IMR-90 (cell line): ENCODE data around the gene MRPL45. TPM values are rescaled to one million over a fixed set of nuclear protein-coding genes. Genes with fewer than 3 reads are reported as not detected.
A peak's percentile ranks its signal among the peaks of the same experiment; 100 is the strongest.

ENCODE experiments used
- ATAC-seq: fragments of 200-7000 bp; cut with Tn5 transposase; 2 replicates; pipeline ENCODE4 v1.9.1; 2020; ENCODE audit warnings: low read depth, mild to moderate bottlenecking, moderate library complexity
- BruUV-seq: library from RNA; stranded (reverse); fragments of 400-500 nt; replicated peaks from 2 replicates; lab custom pipeline; 2021; lab: Mats Ljungman, UMichigan
- CTCF ChIA-PET: fragments of 300-600 bp; formaldehyde crosslinking; extraction: SDS; loops from one replicate; lab custom pipeline; 2021; ENCODE audit warnings: antibody characterized with exemption; lab: Yijun Ruan, JAX
- POLR2A ChIA-PET: fragments of 300-600 bp; sonication (Branson Sonifier 250); formaldehyde crosslinking; loops from one replicate; lab custom pipeline; 2022; ENCODE audit warnings: antibody characterized with exemption; ENCODE audit not compliant: unreplicated experiment; lab: Charles Lee
- DNase-seq: peaks from one replicate; pipeline ENCODE4 v3.0.0; 2013
- H2AFZ ChIP-seq: replicated peaks from 2 replicates; pipeline ENCODE3; 2013; ENCODE audit warnings: low read length, mild to moderate bottlenecking; ENCODE audit not compliant: poor library complexity
- H2AK5ac ChIP-seq: 2 replicates; pipeline ENCODE4 v1.6.1; 2013; ENCODE audit warnings: low read depth, low read length, inconsistent platforms
- H2AK9ac ChIP-seq: replicated peaks from 2 replicates; pipeline ENCODE3; 2013; ENCODE audit warnings: mild to moderate bottlenecking, low read depth, low read length, moderate library complexity; ENCODE audit not compliant: poor library complexity
- H2BK120ac ChIP-seq: 2 replicates; pipeline ENCODE4 v1.6.1; 2013; ENCODE audit warnings: low read depth, low read length, inconsistent platforms
- H2BK15ac ChIP-seq: 3 replicates; pipeline ENCODE4 v1.6.1; 2013; ENCODE audit warnings: low read depth, low read length, inconsistent platforms
- H2BK20ac ChIP-seq: 2 replicates; pipeline ENCODE4 v1.6.1; 2013; ENCODE audit warnings: low read depth, mild to moderate bottlenecking, inconsistent platforms, low read length, moderate library complexity
- H2BK5ac ChIP-seq: 2 replicates; pipeline ENCODE4 v1.6.1; 2013; ENCODE audit warnings: mild to moderate bottlenecking, low read depth, low read length, inconsistent platforms; ENCODE audit not compliant: poor library complexity, severe bottlenecking
- H3K14ac ChIP-seq: replicated peaks from 2 replicates; pipeline ENCODE4 v1.6.1; 2013; ENCODE audit warnings: low read depth, low read length, inconsistent platforms
- H3K18ac ChIP-seq: 2 replicates; pipeline ENCODE4 v1.6.1; 2013; ENCODE audit warnings: low read depth, low read length, control low read depth
- H3K23ac ChIP-seq: 2 replicates; pipeline ENCODE4 v1.6.1; 2013; ENCODE audit warnings: low read depth, low read length, inconsistent platforms
- H3K27ac ChIP-seq: 2 replicates; pipeline ENCODE4 v1.5.1; 2013; ENCODE audit warnings: mild to moderate bottlenecking, control low read depth, low read length; ENCODE audit not compliant: insufficient read depth
- H3K27me3 ChIP-seq: 2 replicates; pipeline ENCODE4 v1.6.1; 2013; ENCODE audit warnings: low read length; ENCODE audit not compliant: control insufficient read depth, insufficient read depth
- H3K36me3 ChIP-seq: 2 replicates; pipeline ENCODE4 v1.6.1; 2013; ENCODE audit warnings: low read length, mixed read lengths; ENCODE audit not compliant: control insufficient read depth, insufficient read depth
- H3K4ac ChIP-seq: 2 replicates; pipeline ENCODE4 v1.6.1; 2013; ENCODE audit warnings: low read depth, low read length, inconsistent platforms
- H3K4me1 ChIP-seq: 2 replicates; pipeline ENCODE4 v1.6.1; 2013; ENCODE audit warnings: low read length, mixed read lengths; ENCODE audit not compliant: control insufficient read depth, insufficient read depth
- H3K4me2 ChIP-seq: 2 replicates; pipeline ENCODE4 v1.6.1; 2013; ENCODE audit warnings: low read depth, mild to moderate bottlenecking, control low read depth, low read length, moderate library complexity
- H3K4me3 ChIP-seq: 2 replicates; pipeline ENCODE4 v1.5.1; 2013; ENCODE audit warnings: low read depth, mild to moderate bottlenecking, control low read depth, low read length, moderate library complexity; ENCODE audit not compliant: insufficient read depth
- H3K56ac ChIP-seq: 2 replicates; pipeline ENCODE4 v1.6.1; 2013; ENCODE audit warnings: low read length, inconsistent platforms; ENCODE audit not compliant: insufficient read depth; ENCODE audit errors: extremely low read depth
- H3K79me1 ChIP-seq, 2 experiments: 2 replicates each; pipeline ENCODE4 v1.6.1; 2013; ENCODE audit warnings: low read length in 2 of 2, inconsistent platforms in 1 of 2, low read depth in 1 of 2
- H3K9ac ChIP-seq: 2 replicates; pipeline ENCODE4 v1.6.1; 2013; ENCODE audit warnings: low read depth, low read length, control low read depth
- H3K9me1 ChIP-seq: 2 replicates; pipeline ENCODE4 v1.6.1; 2013; ENCODE audit warnings: low read length, inconsistent platforms; ENCODE audit not compliant: insufficient read depth
- H3K9me3 ChIP-seq: 2 replicates; pipeline ENCODE4 v1.6.1; 2013; ENCODE audit warnings: low read length; ENCODE audit not compliant: control insufficient read depth, insufficient read depth
- H4K20me1 ChIP-seq: 2 replicates; pipeline ENCODE4 v1.6.1; 2013; ENCODE audit warnings: low read length, inconsistent platforms; ENCODE audit not compliant: insufficient read depth
- H4K5ac ChIP-seq: 2 replicates; pipeline ENCODE4 v1.6.1; 2013; ENCODE audit warnings: mild to moderate bottlenecking, low read depth, low read length, control low read depth
- H4K8ac ChIP-seq, 2 experiments: 2 replicates each; pipeline ENCODE4 v1.6.1; 2013; ENCODE audit warnings: low read depth in 2 of 2, low read length in 2 of 2, control low read depth in 1 of 2, inconsistent platforms in 1 of 2
- H4K91ac ChIP-seq: 2 replicates; pipeline ENCODE4 v1.6.1; 2013; ENCODE audit warnings: low read depth, low read length, inconsistent platforms; ENCODE audit not compliant: insufficient read depth
- CEBPB ChIP-seq: IDR thresholded peaks from 2 replicates; pipeline ENCODE4 v1.6.1; 2012; ENCODE audit warnings: low read depth, low read length, improper control_type of control experiment
- CHD1 ChIP-seq: IDR thresholded peaks from 2 replicates; pipeline ENCODE4 v1.6.1; 2012; ENCODE audit warnings: low read depth, low read length, improper control_type of control experiment
- FOS ChIP-seq: fragments of 150-350 bp; IDR thresholded peaks from 2 replicates; pipeline ENCODE4 v1.6.1; 2016; ENCODE audit warnings: low read depth, low read length
- MAFK ChIP-seq: IDR thresholded peaks from 2 replicates; pipeline ENCODE4 v1.6.1; 2012; ENCODE audit warnings: low read depth, low read length, improper control_type of control experiment
- WGBS, 2 experiments: methylation state at CpG; one replicate each; pipeline versions ENCODE4 v1.1.5 to v1.1.7; 2013; ENCODE audit warnings: missing lambda C conversion rate in 2 of 2; ENCODE audit not compliant: insufficient read length in 1 of 2; ENCODE audit errors: extremely low coverage in 2 of 2; 5-methylcytosine and 5-hydroxymethylcytosine counted together
- dilution Hi-C: fragments of 300-500 bp; cut with HindIII; formaldehyde crosslinking; loops from one replicate; pipeline ENCODE4 v1.14.3; 2018; ENCODE audit warnings: low sequenced_read_pairs; ENCODE audit not compliant: unreplicated experiment
- in situ Hi-C: fragments of 300-500 bp; cut with MboI; formaldehyde crosslinking; loops from 3 replicates; pipeline ENCODE4 v1.14.3; 2019; ENCODE audit warnings: low sequenced_read_pairs, inconsistent platforms, mixed read lengths
- intact Hi-C: fragments of 100-400 bp; cut with micrococcal nuclease; formaldehyde crosslinking; loops from 2 replicates; pipeline ENCODE4 v1.10.0; 2022
- polyA plus RNA-seq, 3 experiments: library from polyadenylated mRNA; depleted of rRNA; stranded (reverse); fragments of >200 nt; gene quantifications; 2 replicates each; pipeline ENCODE4 v1.2.3, GENCODE V29; 2012; ENCODE audit warnings: low replicate concordance in 1 of 3
- total RNA-seq: library from RNA; depleted of rRNA; stranded (reverse); fragments of >200 nt; gene quantifications from 2 replicates; pipeline ENCODE4 v1.2.3, GENCODE V29; 2012
- TF ChIP-seq, protein P1 (sequence below): fragments of 150-350 bp; IDR thresholded peaks from 2 replicates; pipeline ENCODE4 v1.6.1; 2017; ENCODE audit warnings: mild to moderate bottlenecking, antibody characterized with exemption, low read length, low read depth

MRPL45 gene
- total and polyA plus RNA-seq, 2 of the 4 experiments (the other 2 are of a cell fraction): 39.6 to 46.8 TPM

DNA sequence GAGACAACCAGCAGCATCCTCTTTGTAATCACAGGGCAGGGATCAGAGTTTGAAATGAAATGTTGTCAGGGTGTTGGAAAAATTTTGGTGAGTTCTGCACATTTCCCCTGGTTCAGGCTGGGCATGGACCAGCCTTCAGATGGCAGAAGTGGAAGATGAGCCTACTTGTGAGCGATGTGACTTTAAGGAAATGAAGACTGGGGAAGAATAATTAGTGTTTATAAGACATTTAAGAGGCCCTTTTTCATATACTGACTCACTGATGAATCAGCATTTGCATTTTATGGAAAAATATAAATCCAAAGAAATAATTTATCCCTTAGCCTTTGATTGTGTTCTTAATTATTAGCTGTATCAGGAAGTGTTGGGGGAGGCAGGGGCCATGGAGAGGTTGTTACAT lies 25.9 kb downstream of the MRPL45 start:
- Histone ChIP-seq H3K27ac (peak overlapping the region; percentile 70; the same call in 1 of the 2 replicates), H2BK120ac (no peak overlapping the region), H3K27me3 (peaks cover 7% of the 10 kb centered on the region; the same call in 1 of the 2 replicates), H4K8ac (no peak overlapping the region), H3K56ac (no peak overlapping the region), H4K91ac (no peak overlapping the region), H3K18ac (no peak overlapping the region), H2BK5ac (peak overlapping the region; percentile 69), H3K36me3 (peaks cover 13% of the 10 kb centered on the region), H3K9ac (no peak overlapping the region), H3K14ac (no peak overlapping the region), H2AFZ (no peak overlapping the region), H3K23ac (no peak overlapping the region), H4K20me1 (no peaks in the 10 kb centered on the region; the same call in 1 of the 2 replicates), H2AK9ac (no peak overlapping the region), H3K4me3 (no peak overlapping the region), H3K4me1 (peaks cover 12% of the 10 kb centered on the region), H3K79me1 (no peaks in the 10 kb centered on the region; a peak in 1 of 4 replicates), H4K5ac (no peak overlapping the region), H3K4me2 (no peak overlapping the region; the same call in 1 of the 2 replicates), H3K9me1 (0 out of 2 replicates have a peak, but pooled peaks cover 5% of the 10 kb centered on the region), H2BK15ac (no peak overlapping the region), H2AK5ac (no peak overlapping the region), H3K4ac (no peak overlapping the region), H3K9me3 (no peaks in the 10 kb centered on the region), H2BK20ac (no peak overlapping the region)
- DNase-seq (peak; percentile 62), ATAC-seq (peak; percentile 65)
- CTCF ChIA-PET: interaction anchor here (1.2 kb wide), 1 partner anchor 9 kb away, joined by 5 read pairs; no protein-coding TSS in a partner anchor
- intact Hi-C loops (no loop called here), dilution Hi-C loops (no loop called here), in situ Hi-C loops (no loop called here)
- POLR2A ChIA-PET: no interaction called here
- no CpG with 5 or more reads among the region's 1 CpG for WGBS, 2 experiments
- BruUV-seq: no TSS peak
- TF ChIP-seq CEBPB (no peak), CHD1 (no peak), MAFK (no peak), FOS (no peak)
- TF ChIP-seq, protein P1, sequence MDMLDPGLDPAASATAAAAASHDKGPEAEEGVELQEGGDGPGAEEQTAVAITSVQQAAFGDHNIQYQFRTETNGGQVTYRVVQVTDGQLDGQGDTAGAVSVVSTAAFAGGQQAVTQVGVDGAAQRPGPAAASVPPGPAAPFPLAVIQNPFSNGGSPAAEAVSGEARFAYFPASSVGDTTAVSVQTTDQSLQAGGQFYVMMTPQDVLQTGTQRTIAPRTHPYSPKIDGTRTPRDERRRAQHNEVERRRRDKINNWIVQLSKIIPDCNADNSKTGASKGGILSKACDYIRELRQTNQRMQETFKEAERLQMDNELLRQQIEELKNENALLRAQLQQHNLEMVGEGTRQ: no peak
